HG02763 (cell line): ENCODE measurements around the gene DIMT1.

Source experiments
- ATAC-seq: cut with Tn5 transposase; IDR thresholded peaks from one replicate; pipeline ENCODE4 v1.9.1; 2021; ENCODE audit warnings: mild to moderate bottlenecking, moderate library complexity; ENCODE audit not compliant: unreplicated experiment

DIMT1 gene

GRCh38 chr5:62371409-62371808 is 32.3 kb downstream of the DIMT1 start:
- no peak for ATAC-seq

- no peak for ATAC-seq
Observed at GRCh38 chr5:62369039-62369438, 34.7 kb downstream of the DIMT1 start.

GRCh38 chr5:62362701-62363100 is 41.0 kb downstream of the DIMT1 start:
- no peak for ATAC-seq

- peak; percentile 76 for ATAC-seq
Observed at GRCh38 chr5:62354028-62354874, 49.5 kb downstream of the DIMT1 start.

- ATAC-seq: no peak
Observed at GRCh38 chr5:62348723-62349481, 54.8 kb downstream of the DIMT1 start.

GRCh38 chr5:62347928-62348327 is 55.8 kb downstream of the DIMT1 start:
- ATAC-seq: no peak

GRCh38 chr5:62346748-62347147 is 57.0 kb downstream of the DIMT1 start:
- ATAC-seq: no peak

GRCh38 chr5:62343428-62343827 is 60.3 kb downstream of the DIMT1 start:
- no peak for ATAC-seq

- ATAC-seq: peak; percentile 51
Observed at GRCh38 chr5:62342476-62342837, 61.2 kb downstream of the DIMT1 start.

GRCh38 chr5:62341783-62342475 is 61.8 kb downstream of the DIMT1 start:
- ATAC-seq: peak; percentile 73

- no peak for ATAC-seq
Observed at GRCh38 chr5:62340979-62341378, 62.7 kb downstream of the DIMT1 start.

GRCh38 chr5:62340392-62340791 is 63.3 kb downstream of the DIMT1 start:
- ATAC-seq: no peak
